SK-N-MC (cell line): ENCODE measurements around the gene RAB7B.

Experiments used
- EZH2 ChIP-seq: fragments of 200-600 bp; sonication (generic); IDR thresholded peaks from one replicate; pipeline ENCODE4 v1.6.1; 2017; ENCODE audit warnings: antibody characterized with exemption
- FOXP2 ChIP-seq: optimal IDR thresholded peaks from 2 replicates; pipeline ENCODE3; 2011; ENCODE audit warnings: mild to moderate bottlenecking, moderate library complexity; ENCODE audit not compliant: insufficient read depth; ENCODE audit errors: extremely low read length, control extremely low read depth
- POLR2AphosphoS5 ChIP-seq: IDR thresholded peaks from 2 replicates; pipeline ENCODE4 v1.6.1; 2012; ENCODE audit warnings: mild to moderate bottlenecking, low read depth, low read length, borderline replicate concordance

DNA sequence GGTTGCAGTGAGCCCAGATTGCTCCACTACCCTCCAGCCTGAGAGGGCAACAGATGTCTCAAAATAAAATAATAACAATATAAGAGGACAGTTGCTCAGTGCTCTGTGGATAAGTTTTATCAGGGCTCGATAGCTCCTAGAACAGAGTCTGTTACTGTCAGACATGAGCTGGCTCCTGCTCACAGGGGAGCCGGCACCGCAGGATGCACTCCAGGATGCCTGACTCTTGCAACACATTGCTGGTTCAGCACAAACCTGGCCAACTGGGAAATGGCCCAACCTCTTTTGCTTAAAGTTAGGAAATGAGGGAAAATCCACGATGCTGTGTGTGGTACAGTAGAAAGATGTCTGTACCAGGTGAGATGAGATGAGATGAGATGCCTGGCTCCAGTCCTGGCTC is 26.3 kb upstream of the RAB7B start:
- TF ChIP-seq POLR2AphosphoS5 (no peak), EZH2 (no peak), FOXP2 (no peak)
